HG03108 (cell line): ENCODE measurements around the gene LRP1-AS.

ENCODE experiments used
- ATAC-seq: cut with Tn5 transposase; IDR thresholded peaks from one replicate; pipeline ENCODE4 v1.9.1; 2021; ENCODE audit warnings: moderate library complexity; ENCODE audit not compliant: unreplicated experiment

Gene LRP1-AS

DNA sequence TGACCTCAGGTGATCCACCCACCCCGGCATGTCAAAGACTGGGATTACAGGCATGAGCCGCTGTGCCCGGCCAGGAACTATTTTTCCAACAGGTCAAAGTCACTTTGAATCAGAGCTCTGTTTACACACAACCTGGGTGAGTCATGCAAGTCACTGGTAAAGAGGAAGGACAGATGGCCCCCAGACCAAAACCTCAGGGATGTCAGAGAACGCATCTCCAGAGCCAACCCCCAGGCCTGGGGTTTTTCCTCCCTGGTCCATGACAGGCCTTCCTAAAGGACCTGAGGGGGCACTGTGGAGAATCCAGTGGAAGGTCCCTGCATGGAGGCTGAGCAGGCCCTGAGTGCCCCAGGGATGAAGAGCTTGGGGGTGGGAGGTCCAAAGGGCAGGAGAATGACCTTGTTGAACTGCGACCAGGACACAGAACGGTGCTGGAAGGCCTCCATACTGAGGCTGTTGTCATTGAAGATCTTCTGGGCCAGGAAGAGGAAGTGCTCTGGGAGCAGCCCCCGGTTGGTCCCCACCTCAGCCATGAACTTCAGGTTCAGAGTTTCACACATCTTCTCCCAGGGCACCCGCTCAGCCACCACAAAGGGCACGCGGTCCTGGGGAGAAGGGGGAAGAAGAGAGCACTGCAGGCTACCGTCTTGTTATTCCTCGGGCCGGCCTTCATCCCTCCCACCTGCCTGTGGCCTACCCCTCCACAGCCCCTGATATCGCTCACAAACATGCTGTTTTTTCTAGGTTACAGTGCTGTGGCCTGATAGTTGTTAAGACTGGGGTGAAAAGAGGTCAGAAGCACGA is 45.3 kb downstream of the LRP1-AS start:
- ATAC-seq: no peak

DNA sequence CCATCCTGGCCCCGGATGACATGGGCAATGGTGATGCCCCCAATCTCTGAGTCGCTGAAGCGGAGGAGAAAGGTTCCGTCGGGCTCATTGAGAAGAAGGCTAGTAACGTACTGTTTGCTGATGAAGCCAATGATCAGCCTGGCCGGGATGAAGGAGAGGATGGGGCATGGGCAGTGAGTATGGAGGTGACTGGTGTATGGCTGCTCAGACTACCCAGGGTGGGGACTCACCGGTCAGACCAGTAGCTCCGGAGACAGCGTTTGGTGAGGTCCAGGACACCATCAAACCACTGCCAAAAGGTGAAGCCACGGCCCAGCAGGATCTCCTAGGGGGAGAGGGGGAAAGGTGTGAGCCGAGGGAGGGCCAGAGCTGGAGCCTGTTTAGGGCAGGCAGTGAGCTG is 47.7 kb downstream of the LRP1-AS start:
- ATAC-seq: no peak

DNA sequence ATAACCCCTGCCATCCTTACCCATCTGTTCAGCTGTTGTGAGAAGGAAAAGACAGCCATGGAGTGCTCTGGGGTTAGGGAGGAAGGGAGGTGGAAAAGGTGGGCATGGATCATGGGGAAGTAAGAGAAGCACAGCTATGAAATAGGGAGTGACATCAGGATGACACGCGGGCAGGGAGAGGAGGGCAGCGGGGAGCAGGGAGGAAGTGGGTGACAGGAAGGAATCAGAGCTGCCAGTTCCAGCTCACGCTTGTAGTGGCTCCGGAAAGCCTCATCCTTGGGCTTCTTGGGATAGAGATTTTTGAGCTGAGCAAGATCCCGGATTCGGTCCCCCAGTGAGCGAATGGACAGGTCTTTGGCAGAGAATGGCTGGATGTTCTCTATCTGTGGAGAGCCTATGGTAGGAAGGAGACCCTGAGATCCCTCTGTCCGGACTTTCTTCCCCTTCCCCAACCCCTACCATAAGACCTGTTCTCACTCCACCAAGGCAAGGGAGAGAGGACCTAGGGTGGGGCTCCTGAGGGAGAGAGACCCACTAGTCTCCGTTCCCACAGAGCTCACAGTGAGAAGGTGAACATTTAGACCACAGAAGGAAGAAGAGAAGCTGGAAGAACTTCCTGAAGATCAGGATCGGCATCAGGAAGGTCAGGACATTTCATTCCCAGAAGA is 48.2 kb downstream of the LRP1-AS start:
- ATAC-seq: no peak

- no peak for ATAC-seq
Observed at GRCh38 chr12:57098546-57098945, 48.9 kb downstream of the LRP1-AS start.

DNA sequence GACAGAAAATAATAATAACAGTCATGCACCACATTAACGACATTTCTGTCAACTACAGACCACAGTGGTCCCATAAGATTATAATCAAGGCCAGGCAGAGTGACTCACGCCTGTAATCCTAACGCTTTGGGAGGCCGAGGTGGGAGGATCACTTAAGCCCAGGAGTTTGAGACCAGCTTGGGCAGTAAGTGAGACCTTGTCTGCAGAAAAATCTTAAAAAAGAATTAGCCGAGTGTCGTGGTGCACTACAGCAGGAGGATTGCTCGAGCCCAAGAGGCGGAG is 49.9 kb downstream of the LRP1-AS start:
- ATAC-seq: no peak

DNA sequence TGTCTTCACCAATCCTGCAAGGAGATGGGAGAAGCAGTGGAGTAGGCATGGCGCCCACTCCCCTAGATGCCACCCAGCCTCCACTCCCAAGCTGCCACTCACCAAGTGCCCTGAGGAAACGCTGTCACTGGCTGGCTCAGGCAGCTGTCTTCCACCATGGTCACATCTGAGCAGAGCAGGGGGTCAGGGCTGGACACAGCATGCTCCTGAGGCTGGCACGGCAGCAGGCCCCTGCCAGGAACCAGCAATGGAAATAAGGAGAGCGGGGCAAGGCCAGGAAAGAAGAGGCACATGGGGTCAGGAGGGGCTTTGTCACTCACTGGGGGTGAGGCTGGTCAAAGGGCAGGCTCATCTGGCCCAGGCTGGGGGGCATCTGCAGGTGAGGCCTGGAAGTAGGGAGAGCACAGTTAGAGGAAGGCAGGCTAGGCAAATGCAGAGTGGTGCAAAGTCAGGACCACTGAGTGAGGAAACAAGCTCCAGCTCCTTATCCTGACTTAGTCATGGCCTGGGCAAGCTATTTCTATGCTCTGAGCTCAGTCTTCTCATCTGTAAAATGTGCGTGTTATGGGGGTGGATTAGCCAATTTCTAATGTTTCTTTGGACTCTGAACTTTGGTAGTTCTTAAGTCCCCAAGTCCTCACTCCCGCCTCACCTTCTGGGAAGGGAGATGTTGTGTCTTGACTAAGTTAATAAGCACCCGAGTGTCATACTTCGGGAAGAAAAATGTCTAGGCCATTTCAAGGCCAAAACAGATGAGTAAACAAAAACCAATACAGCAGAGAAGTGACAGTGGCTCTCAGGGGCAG is 50.5 kb downstream of the LRP1-AS start:
- no peak for ATAC-seq

DNA sequence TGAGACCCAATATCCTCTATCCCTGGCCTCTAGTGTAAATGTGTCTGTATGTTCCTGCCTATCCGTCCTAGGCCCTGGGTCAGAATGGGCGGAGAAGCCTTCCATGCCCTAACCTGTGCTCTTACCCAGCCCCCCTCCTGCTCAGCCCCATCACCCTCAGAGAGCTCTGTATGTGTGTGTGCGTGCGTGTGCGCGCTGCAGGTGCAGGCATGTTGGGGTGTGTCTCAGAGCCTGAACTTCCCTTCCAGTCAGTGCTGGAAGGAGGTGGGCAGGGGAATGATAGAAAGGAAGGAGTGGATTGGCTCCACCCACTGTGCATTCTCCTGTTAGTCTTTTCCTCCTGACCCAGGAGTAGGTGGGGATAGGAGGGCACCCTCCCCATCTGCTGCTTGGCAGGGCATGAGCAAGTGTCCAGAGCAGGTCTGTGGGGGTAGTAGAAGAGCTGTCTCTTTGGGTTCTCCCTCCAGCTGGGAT is 51.3 kb downstream of the LRP1-AS start:
- no peak for ATAC-seq

GRCh38 chr12:57095440-57095839 is 52.0 kb downstream of the LRP1-AS start:
- ATAC-seq: no peak
